ENCODE measurements around the gene CES2. TPM values are rescaled to one million over a fixed set of nuclear protein-coding genes. Genes with fewer than 3 reads are reported as not detected.

The CES2 gene
- total and polyA plus RNA-seq, 9 donors: 25.5 to 51.9 (median 38.9) TPM

- Histone ChIP-seq H3K27ac (no peak overlapping the region), H3K9me3 (no peaks in the 10 kb centered on the region), H3K36me3 (no peaks in the 10 kb centered on the region), H3K27me3 (no peaks in the 10 kb centered on the region), H3K4me1 (ENCODE audit: insufficient read depth) (peaks cover 8% of the 10 kb centered on the region), H3K4me3 (no peak overlapping the region)
- TF ChIP-seq EP300 (IDR thresholded peaks at IDR 0.05): no peak
- 79 to 89% (median 84%) methylated on average over 13 to 14 of the region's 14 CpGs for WGBS, 3 donors
- intact Hi-C loops (cut with DNase I): no loop called here
- no peak for DNase-seq
Observed at GRCh38 chr16:66910175-66910940, 25.0 kb upstream of the CES2 start.

- Histone ChIP-seq H3K27ac (no peak overlapping the region), H3K4me1 (ENCODE audit: insufficient read depth) (peaks cover 2% of the 10 kb centered on the region), H3K36me3 (no peaks in the 10 kb centered on the region), H3K9me3 (no peaks in the 10 kb centered on the region), H3K27me3 (no peaks in the 10 kb centered on the region), H3K4me3 (no peak overlapping the region)
- no peak for DNase-seq
- WGBS, 3 donors: 68 to 84% (median 80%) methylated on average over 5 of the region's 5 CpGs
- intact Hi-C loops (cut with DNase I): no loop called here
- TF ChIP-seq CTCF (IDR thresholded peaks at IDR 0.05) (no peak), POLR2A (IDR thresholded peaks at IDR 0.05) (no peak), EP300 (IDR thresholded peaks at IDR 0.05) (no peak)
Observed at GRCh38 chr16:66911112-66911511, 24.2 kb upstream of the CES2 start.

GRCh38 chr16:66911801-66912200 lies 23.5 kb upstream of the CES2 start:
- no peak for DNase-seq
- 93 to 100% (median 96%) methylated on average over 7 to 8 of the region's 8 CpGs for WGBS, 3 donors
- Histone ChIP-seq H3K27me3 (no peaks in the 10 kb centered on the region), H3K4me3 (no peak overlapping the region), H3K4me1 (ENCODE audit: insufficient read depth) (no peaks in the 10 kb centered on the region), H3K9me3 (no peaks in the 10 kb centered on the region), H3K36me3 (no peaks in the 10 kb centered on the region), H3K27ac (no peak overlapping the region)
- intact Hi-C loops (cut with DNase I): no loop called here
- TF ChIP-seq EP300 (IDR thresholded peaks at IDR 0.05) (no peak), POLR2A (IDR thresholded peaks at IDR 0.05) (no peak), CTCF (IDR thresholded peaks at IDR 0.05) (no peak)

- Histone ChIP-seq H3K27me3 (no peaks in the 10 kb centered on the region), H3K4me3 (no peak overlapping the region), H3K36me3 (no peaks in the 10 kb centered on the region), H3K27ac (no peak overlapping the region), H3K4me1 (ENCODE audit: insufficient read depth) (no peaks in the 10 kb centered on the region), H3K9me3 (no peaks in the 10 kb centered on the region)
- no peak for DNase-seq
- no peak for TF ChIP-seq CTCF (IDR thresholded peaks at IDR 0.05)
- intact Hi-C loops (cut with DNase I): no loop called here
- 59 to 64% (median 64%) methylated on average over 9 to 10 of the region's 10 CpGs for WGBS, 3 donors
Observed at GRCh38 chr16:66913081-66913480, 22.2 kb upstream of the CES2 start.

GRCh38 chr16:66913711-66914110 lies 21.6 kb upstream of the CES2 start:
- H3K36me3 ChIP-seq: no peaks in the 10 kb centered on the region
- no peaks in the 10 kb centered on the region for H3K4me1 ChIP-seq (ENCODE audit: insufficient read depth)
- intact Hi-C loops (cut with DNase I): no loop called here
- WGBS, 3 donors: 77 to 88% (median 87%) methylated on average over 4 of the region's 4 CpGs
- no peak for DNase-seq
- H3K4me3 ChIP-seq: no peak overlapping the region
- H3K27ac ChIP-seq: no peak overlapping the region
- no peak for TF ChIP-seq EP300 (IDR thresholded peaks at IDR 0.05)
- no peak for TF ChIP-seq CTCF (IDR thresholded peaks at IDR 0.05)
- TF ChIP-seq POLR2A (IDR thresholded peaks at IDR 0.05): no peak
- H3K27me3 ChIP-seq: no peaks in the 10 kb centered on the region
- H3K9me3 ChIP-seq: no peaks in the 10 kb centered on the region

All from ovary (tissue), 9 donors.